GM21390 (cell line): ENCODE data around the gene PITPNC1.
"Not testable (repeated sequence)": the region's sequence is repeated elsewhere in the genome, so short reads cannot be mapped to it uniquely, and the experiment has no call there.

Experiments
- ATAC-seq: cut with Tn5 transposase; IDR thresholded peaks from one replicate; pipeline ENCODE4 v1.9.1; 2021; ENCODE audit not compliant: unreplicated experiment

Gene PITPNC1

DNA sequence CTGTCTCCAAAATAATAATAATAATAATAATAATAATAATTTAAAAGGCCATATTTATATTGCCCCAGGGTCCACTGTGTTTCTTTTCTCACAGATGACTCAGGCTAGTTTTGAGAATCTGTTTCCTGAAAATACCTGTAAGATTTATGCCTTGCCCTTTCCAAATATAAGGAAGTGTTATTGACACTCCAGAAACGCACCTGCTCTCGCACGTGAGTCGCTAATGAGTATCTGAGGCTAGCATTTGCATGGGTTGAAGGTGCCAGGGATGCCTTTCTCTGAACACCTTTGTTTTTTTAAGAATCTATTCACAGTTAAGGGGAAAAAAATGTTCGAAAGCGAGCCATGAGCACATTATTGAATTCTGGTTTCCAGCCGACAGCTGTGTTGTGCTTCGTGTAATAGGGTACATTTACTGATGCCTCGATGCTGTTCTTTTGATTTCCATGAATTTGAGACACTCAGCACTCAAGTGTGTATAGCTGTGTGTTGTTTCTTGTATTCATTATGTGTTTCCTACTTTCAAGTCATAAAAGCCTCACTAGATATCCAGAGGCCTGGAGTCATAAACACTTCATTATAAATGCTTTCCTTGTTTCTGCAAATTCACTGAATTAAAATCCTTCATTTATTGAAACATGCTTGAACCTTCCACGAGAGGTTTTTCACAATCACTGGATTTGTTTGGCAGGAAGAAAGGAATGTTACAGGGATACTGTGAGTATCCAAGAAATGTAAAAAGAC, 295.7 kb downstream of the PITPNC1 start:
- no peak for ATAC-seq

DNA sequence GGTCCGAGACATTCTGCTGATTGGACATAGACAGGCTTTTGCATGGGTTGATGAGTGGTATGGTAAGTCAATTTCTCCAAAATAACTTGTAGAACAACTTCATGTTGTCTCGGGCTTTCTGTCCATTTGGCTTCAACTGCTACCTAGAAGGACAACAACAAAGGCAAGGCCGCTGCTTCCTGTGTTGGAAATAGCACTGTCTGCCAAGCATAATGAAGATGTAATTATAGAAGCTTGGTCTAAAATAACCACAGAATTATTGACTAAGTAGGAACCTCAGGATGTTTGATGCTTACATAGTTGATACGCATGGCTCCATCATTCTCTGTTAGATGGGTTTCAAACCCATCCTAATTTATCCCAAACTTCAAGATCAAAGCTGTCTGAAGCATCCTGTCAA, 298.4 kb downstream of the PITPNC1 start:
- ATAC-seq = no peak

DNA sequence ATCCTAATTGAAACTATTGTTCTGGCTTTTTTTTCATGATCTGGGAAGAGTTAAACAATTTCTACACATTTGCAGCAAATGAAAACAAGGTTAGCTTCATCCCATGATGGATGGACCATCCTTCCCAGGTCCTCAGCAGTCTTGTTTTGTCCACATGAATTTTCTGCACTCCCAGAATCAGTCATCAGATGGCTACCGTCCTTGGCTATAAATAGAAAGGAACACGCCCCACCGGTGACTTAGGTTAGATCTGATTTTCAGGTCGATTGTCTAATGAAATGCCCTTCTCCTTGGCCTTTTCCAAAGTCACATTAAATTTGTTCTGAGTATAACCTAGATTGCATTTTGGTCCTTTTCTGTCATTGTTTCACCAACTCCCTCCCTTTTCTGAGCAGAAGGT, 299.2 kb downstream of the PITPNC1 start:
- no peak for ATAC-seq

DNA sequence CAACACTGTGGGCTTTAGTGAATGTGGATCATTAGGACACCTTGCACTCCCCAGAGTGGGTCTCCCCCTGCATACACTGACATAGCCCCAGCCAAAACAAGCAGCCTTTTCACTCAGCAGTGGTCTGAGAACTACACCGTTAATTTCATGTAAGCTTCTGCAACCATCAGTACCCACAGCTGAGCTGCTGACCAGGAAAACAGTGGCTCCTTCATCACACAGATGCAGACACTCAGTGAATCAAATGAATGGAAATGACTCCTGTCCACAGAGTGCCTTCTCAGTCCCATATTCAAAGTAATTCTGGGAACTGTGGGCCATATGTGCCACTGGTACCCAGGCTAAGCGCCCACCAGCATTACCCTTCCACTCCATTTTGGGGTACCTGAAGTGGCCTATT, 301.3 kb downstream of the PITPNC1 start:
- ATAC-seq = no peak

DNA sequence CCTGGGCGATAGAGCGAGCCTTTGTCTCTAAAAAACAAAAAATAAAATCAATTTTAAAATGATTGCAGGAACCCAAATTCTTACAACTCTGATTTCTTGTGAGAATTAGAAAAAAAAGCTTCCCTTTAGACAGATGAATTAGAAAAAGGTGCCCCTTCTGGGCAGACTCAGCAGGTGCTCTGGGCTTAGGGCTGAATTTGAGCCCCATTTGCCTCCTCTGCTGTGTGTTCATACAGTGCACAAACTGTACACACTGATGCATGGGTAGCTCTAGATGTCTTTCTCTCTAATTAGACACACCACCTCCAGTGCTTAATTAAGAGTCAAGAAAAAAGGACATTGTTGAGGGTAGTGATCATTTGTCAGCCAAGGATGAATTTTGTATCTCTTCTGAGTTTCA, 302.1 kb downstream of the PITPNC1 start:
- ATAC-seq = no peak

DNA sequence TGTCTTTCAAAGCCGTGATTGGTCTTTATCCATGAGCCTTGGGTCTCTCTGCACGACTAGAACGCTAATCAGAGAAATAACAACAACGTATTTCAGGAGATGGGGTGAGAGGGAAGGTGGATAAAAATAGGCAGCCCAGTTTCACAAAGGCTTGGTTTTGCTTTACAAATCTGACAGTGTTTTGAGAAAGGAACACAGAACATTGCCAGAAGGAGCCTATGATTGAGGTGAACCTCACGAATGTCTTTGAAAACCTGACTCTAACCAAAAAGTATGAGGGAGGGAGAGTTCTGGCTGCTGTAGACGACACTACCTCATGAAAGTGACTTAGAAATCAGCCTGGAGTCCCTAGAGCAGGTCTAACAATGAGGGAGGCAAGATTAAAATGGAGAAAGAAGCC, 302.6 kb downstream of the PITPNC1 start:
- no peak for ATAC-seq

DNA sequence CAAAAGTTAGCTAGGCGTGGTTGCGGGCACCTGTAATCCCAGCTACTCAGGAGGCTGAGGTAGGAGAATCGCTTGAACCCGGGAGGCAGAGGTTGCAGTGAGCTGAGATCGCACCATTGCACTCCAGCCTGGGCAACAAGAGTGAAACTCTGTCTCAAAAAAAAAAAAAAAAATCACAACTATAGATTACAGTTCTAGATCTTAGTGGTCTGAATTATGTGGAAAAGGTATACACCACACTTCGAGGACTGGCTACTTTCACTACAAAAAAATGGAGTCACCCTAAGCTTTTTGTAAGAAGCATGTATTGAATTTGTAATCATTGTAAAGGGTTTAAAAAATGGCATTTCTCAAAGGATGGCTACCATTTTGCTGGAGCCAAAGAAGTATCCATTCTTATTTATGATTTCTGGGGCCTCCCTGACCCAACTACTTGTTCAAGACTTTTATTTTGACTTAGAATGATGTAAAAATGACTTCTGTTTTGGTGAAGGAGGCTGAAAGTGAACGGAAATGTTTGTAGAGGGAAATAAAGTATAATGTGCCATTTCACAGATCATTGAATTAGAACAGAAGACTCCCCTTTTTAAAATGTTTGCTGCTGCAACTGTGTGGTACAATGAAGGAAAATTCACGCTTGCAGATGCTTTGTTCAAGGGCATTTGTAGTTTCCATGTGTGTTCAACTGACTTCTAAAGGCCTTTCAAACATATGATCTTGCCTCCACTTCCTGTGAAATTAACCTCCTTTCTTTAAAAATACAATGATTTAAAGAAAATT, 303.6 kb downstream of the PITPNC1 start:
- no peak for ATAC-seq

DNA sequence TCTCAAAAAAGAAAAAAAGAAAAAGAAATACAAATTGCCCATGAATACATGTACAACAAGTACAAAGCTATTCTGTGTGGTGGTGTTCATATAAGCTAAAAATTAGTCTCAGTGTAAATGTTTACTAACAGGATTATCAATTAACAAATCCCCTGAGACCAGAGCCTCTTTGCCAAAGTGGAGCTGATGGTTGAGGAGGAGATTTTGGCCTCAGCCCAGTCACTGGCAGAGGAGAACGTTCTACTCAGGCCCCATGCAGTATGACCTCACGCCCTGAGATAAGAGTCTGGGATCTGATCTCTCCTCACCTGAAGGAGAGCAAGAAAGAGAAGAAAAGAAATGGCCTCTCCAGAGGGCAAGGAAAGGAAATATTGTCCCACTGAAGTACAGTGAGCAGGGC, 305.1 kb downstream of the PITPNC1 start:
- ATAC-seq = no peak

DNA sequence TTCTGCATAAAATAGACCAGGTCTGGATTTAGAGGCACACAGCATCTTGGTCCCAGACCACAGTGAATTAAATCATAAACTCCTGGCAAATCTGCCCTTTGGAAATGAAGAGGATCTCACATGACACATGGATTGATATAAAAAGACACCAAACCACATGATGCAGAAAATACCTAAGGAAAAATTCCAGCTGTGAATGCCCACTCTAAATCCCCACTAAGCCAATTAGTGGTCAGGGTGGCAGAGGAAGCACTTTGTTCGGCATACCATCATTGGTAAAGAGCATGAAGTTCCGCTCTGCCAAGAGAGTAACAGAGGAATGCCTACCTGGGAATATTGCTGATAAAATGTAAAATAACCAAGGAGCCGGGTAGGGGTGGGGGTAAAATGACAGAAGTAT, 308.3 kb downstream of the PITPNC1 start:
- no peak for ATAC-seq

DNA sequence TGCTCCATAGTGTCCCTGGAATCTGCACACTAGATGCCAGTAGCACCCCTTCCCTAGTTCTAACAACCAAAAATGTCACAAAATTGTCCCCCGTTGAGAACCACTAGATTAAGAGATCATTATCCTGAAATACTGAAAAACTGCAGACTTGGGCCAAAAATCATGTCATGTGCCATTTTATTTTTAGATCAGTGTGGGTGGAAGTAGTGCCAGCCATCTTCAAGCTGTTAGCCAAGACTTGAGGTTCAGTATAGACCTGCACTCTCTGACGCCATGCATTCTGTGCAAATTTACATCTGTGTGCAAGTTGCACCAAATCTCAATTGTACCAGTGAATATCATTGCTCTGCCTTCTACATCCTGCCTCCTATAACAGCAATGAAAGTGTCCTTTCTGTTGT, 309.2 kb downstream of the PITPNC1 start:
- no peak for ATAC-seq

DNA sequence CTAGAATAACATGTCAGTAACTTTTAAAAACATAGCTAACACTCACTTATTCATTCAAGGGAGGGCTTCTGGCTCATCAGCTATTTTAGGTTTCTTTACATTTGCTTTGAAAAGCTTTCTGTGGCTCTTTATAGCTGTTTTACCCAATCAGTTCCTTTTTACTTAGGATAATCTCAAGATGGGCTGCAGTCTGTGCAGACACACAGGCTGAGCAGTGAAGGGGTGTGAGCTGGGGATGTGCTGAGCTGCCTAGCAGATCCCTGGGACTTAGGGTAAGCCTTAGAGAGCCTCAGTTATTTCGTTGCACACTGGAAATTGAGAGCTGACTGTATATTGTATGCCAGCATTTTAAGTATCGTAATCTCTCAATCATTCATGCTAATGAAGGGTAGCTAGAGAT, 310.4 kb downstream of the PITPNC1 start:
- ATAC-seq = no peak

DNA sequence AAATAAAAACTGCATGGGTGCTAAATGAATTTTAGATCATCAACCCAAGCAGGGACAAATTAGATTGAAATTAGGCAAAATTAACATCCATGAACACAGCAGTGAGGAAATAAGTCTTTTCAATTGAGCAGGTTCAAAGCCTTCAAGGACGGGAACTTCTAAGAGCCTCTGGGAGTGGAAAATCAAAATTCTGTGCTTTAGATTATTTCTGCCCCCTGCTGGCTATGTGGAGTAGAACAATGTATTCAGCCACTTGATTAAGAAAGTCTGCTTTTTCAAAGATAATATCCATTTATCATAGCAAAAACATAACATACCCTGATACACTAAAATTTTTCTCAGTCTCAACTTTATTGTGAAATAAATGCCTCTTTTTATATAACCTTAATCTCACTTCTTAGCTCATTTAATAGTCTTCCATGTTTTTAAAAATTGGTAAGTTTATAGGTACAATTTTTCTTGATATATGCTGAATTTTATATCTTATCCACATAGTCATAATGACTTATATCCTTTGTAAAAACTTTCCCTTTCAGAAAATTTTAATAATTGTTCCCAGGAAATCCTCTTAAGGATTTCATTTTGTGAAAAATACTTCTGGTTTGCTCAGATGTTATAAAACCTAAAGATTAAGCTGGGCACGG, 312.6 kb downstream of the PITPNC1 start:
- ATAC-seq = no peak

DNA sequence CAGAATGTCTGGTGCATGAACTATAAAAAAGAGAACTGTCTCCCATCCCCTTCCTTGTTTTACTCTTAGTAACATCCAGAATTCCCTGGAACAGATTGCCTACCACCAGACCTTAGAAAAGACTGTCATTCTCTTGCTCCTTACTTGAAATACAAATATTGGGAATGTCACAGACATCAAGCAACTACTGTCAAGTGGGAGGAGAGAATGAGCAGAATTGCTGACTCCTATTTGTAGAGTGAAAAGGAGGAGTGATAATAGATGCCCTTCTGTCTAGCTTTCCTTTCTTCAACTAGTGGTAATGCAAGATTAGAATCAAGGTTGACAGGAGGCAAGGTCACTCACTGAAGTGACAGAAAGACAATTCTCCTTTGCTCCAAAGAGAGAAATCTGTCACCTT, 316.7 kb downstream of the PITPNC1 start:
- no peak for ATAC-seq

DNA sequence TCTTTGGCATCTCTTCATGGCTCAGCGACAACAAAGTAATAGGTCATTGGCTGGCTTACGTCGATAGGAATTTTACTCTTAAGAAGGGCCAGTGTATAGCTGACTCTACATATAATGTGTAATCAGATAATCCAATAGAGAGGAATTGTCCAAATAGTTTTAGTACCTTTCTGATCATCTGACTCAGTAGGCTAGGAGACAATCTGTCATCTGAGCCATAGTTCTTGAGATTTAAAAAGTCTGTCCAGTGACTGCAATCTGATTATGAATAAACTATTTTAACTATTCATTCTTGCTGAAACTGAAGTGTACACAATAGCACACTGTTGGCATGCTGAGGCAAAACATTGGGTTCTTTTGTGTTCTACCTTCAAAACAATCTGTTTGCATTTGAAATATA, 319.3 kb downstream of the PITPNC1 start:
- no peak for ATAC-seq

DNA sequence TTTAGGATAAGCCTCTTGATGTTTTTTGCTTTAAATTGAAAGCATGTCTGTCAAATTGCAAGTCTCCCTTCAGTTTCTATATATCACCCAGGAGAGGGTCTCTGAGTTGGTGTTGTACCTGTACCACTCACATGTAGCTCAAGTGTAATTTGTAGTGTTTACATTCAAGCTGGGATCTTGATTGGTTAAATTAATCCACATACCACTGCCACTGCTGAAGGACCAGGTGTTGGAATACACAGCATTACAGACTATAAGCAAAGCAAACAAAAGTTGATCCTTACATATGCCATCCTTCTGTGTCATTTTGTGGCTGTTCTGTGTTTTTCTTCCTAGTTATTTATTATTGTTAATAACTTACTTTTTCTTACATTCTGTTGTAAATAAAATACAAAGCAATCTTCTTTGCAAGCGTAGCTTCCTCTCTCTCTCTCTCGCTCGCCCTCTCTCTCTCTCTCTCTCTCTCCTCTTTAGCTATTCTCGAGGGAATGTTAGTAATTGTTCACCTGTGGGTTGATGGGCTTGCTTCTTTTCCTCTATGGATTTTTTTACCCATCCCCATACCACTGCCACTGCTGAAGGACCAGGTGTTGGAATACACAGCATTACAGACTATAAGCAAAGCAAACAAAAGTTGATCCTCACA, 319.9 kb downstream of the PITPNC1 start:
- no peak for ATAC-seq

DNA sequence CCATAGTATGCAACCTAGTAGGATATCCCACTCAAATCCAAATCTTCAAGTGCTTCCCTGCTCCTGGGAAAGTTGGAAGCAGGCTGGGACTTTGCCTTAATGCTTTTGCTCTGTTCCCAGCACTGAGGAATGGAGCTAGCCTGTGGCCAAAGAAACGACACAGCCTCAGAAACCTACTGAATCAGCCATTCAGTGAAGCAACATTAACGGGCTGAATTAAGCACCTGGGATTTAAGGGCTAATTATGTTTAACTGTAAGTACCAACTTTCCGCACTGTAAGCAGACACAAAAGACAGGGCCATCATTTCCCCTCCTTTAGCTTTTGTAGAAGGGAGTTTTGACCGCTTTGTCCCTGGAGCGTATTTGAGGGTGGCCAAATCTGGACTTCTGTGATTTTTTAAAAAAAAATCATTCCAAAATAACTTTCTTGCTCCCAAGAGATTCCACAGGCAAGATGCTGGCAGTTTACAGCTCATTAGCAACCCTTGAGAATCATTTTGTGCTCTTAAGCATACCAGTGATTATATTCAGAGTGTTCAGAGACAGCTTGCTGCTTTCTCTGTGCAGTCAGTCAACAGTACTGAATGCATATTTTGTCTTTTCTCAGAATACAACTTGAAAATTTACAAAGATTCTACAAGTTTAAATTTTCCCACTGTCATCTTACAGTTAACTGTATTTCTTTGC, 323.1 kb downstream of the PITPNC1 start:
- ATAC-seq = no peak

DNA sequence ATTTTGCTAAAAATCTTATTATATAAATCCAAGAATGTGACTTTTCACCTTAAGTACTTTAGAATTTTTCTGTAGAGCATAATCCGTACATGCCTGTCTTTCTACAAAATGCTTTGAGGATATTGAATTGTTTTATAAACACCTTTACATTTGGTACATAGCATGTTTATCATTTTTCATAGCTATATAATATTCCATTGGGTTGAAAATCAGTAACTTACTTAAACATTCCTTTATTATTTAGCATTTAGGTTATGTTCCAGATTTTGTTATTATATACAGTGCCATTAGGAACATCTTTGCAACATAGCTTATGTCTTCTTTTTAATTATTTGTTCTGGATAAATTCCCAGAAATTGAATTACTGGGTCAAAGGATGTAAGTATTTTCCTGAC, 323.6 kb downstream of the PITPNC1 start:
- no peak for ATAC-seq

DNA sequence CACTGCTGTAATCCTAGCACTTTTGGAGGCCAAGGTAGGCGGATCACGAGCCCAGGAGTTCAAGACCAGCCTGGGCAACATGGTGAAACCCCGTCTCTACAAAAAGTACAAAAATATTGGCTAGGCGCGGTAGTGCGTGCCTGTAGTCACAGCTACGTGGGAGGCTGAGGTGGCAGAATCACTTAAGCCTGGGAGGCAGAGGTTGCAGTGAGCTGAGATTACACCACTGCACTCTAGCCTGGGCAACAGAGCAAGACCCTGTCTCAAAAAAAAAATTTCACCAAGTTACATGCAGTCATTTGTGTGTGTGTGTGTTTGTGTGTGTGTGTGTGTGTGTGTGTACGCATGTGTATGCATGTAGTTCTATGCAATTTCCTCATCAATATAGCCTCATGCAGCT, 325.8 kb downstream of the PITPNC1 start:
- ATAC-seq = not testable (repeated sequence)

DNA sequence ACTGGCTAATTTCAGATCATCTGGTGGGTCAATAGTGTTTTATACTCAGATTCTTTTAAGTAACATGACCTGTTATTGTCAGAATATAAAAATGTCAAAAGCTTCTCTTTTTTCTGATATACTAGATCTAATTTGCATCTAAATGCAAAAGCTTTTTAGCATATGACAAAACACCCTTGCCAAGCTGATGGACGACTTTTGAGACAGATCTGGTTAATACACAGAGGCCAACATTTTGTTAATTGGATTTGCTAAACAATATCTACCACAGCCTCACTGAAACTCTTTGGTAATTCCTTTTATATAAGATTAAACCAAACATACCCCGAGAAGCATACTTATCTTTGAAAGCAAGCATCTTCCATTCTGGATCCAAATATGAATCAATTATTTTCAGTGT, 330.4 kb downstream of the PITPNC1 start:
- ATAC-seq = no peak

DNA sequence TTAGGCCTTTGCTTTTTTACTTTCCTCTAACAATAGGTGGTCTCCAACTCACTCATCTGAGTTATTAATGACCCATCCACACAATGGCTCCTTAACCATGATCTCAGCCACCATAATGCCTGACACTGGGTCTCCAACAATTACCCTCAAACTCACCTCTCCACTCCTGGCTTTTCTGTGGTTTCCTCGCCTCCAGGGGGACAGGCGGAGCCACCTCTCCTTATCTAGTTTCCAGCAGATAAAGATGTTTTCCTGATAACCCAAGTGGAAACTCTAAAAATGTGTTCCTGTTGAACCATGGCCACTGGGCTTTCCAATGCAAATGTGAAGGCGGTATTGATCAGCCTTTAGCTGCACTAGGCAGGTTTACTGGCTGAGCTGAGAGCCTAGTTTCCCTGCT, 331.3 kb downstream of the PITPNC1 start:
- no peak for ATAC-seq

DNA sequence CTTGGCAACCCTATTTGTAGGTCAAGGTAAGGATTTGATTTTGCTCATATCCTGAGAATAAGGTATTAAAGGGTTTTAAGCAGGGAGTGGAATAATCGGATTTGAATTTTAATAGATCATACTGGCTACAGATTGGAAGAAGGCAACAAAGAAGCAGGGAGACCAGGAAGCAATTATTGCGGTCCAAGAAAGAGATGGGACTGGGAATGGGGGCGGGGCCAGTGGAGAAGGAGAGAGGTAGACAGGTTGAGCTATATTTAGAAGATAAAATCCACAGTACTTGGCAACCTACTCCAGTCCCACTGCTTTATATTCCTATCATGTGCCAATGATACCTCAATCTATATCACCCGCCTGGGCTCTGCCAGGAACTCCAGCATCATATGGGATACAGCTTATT, 334.8 kb downstream of the PITPNC1 start:
- no peak for ATAC-seq
